Measurements from ENCODE around the gene SLC35C1. TPM values are rescaled to one million over a fixed set of nuclear protein-coding genes. Genes with fewer than 3 reads are reported as not detected.

The SLC35C1 gene
- total and polyA plus RNA-seq, 2 of the 13 experiments (the other 11 are each of a cell fraction or from before 2014, with no cell fraction given): 2.9 to 7.0 TPM

- peak; percentile 98 for ATAC-seq
- DNase-seq (ENCODE audit: low spot score): peak; percentile 50
- H3K9me3 ChIP-seq (ENCODE audit: low read length): no peaks in the 10 kb centered on the region
- in situ Hi-C loops (cut with HindIII; ENCODE audit: extremely low pct_ligation_motif_present, low pct_unique_long_range_greater_than_20kb) (loop anchor here (5.0 to 10.0 kb wide), 2 partner anchors 400 to 437 kb away; no protein-coding TSS in a partner anchor), intact Hi-C loops (cut with micrococcal nuclease; ENCODE audit: unreplicated experiment) (loop anchor here (1.0 kb wide), 1 partner anchor 401 kb away; no protein-coding TSS in a partner anchor)
- peak overlapping the region; percentile 99 for H3K4me2 ChIP-seq (ENCODE audit: low read depth, low read length)
- ChIA-PET CTCF (ENCODE audit: low intra/inter-chr PET ratio, low total read pairs) (interaction anchor here (1.7 to 2.4 kb wide), 4 partner anchors 81 to 439 kb away, joined by 3 to 22 read pairs (median 10); no protein-coding TSS in a partner anchor), POLR2A (interaction anchor here (1.3 to 1.6 kb wide), 3 partner anchors 27 to 401 kb away, joined by 3 to 6 read pairs (median 3); no protein-coding TSS in a partner anchor)
- WGBS (ENCODE audit: low lambda C conversion rate): 5% methylated on average over 18 of the region's 31 CpGs
- H4K20me1 ChIP-seq (ENCODE audit: insufficient read depth, low read length): no peaks in the 10 kb centered on the region
- peaks cover 9% of the 10 kb centered on the region; the same call in 1 of the 2 replicates for H3K4me1 ChIP-seq (ENCODE audit: insufficient read depth, low read length)
- no peaks in the 10 kb centered on the region for H3K36me3 ChIP-seq (replicated peaks in 1 of 2; ENCODE audit: control insufficient read depth in 1 of 2, insufficient read depth in 2 of 2, low read length in 2 of 2)
- no peaks in the 10 kb centered on the region for H3K79me2 ChIP-seq (ENCODE audit: insufficient read depth, low read length)
- peak overlapping the region; percentile 52 to 72 (median 60) for H3K4me3 ChIP-seq (replicated peaks in 1 of 3; ENCODE audit: insufficient read depth in 1 of 3, low read depth in 2 of 3, low read length in 3 of 3)
- peak overlapping the region; percentile 43; the same call in 1 of the 2 replicates for H3K9ac ChIP-seq (ENCODE audit: insufficient read depth, low read depth, low read length)
- no peak overlapping the region for H3K27ac ChIP-seq (ENCODE audit: extremely low read length, insufficient read depth, low read length)
- FAIRE-seq: peak; percentile 53
- peaks cover 2 to 32% of the 10 kb centered on the region in 2 experiments; a peak in 4 of 5 replicates for H3K27me3 ChIP-seq (ENCODE audit: control insufficient read depth in 1 of 2, insufficient read depth in 2 of 2, low read length in 2 of 2)
- BruUV-seq (replicated peaks): no TSS peak
- H2AFZ ChIP-seq (ENCODE audit: low read length): peak overlapping the region; percentile 67
- TF ChIP-seq ZNF691 (CRISPR knock-in tag; IDR thresholded peaks at IDR 0.05; ENCODE audit: borderline replicate concordance, low read depth): 0 out of 2 replicates have a peak, but pooled peaks have one; percentile 58
- no peak for TF ChIP-seq ZNF740 (CRISPR knock-in tag; IDR thresholded peaks at IDR 0.05)
- TF ChIP-seq KAT7 (CRISPR knock-in tag; IDR thresholded peaks at IDR 0.05; ENCODE audit: borderline replicate concordance): no peak
- TF ChIP-seq ARID4A (CRISPR knock-in tag; IDR thresholded peaks at IDR 0.05; ENCODE audit: borderline replicate concordance): 0 out of 2 replicates have a peak, but pooled peaks have one; percentile 4
- no peak for TF ChIP-seq ZBTB3 (CRISPR knock-in tag; IDR thresholded peaks at IDR 0.05; ENCODE audit: borderline replicate concordance, low read depth)
- no peak for TF ChIP-seq FOXA3 (CRISPR knock-in tag; IDR thresholded peaks at IDR 0.05)
- no peak for TF ChIP-seq ZNF432 (CRISPR knock-in tag; IDR thresholded peaks at IDR 0.05; ENCODE audit: borderline replicate concordance)
- no peak for TF ChIP-seq ZNF530 (CRISPR knock-in tag; IDR thresholded peaks at IDR 0.05; ENCODE audit: low read depth)
- TF ChIP-seq ATF6 (CRISPR knock-in tag; conservative IDR thresholded peaks at IDR 0.05): no peak
- TF ChIP-seq NR2F6 (IDR thresholded peaks at IDR 0.05): no peak
- TF ChIP-seq NR2F6 (CRISPR knock-in tag; IDR thresholded peaks at IDR 0.05): no peak
- TF ChIP-seq ELF1 (CRISPR knock-in tag; IDR thresholded peaks at IDR 0.05): 0 out of 2 replicates have a peak, but pooled peaks have one; percentile 16
- no peak for TF ChIP-seq ZBTB14 (CRISPR knock-in tag; IDR thresholded peaks at IDR 0.05)
Measured at GRCh38 chr11:45771566-45772448, 33.1 kb upstream of the SLC35C1 start.

All from HepG2 (cell line).